Parathyroid adenoma (tissue), 2 donors: ENCODE measurements around the gene DHX35.

ENCODE experiments used
- H2AFZ ChIP-seq: fragments of 300-600 bp; sonication (generic); one replicate; pipeline ENCODE4 v1.7.0; 2017; ENCODE audit warnings: antibody characterized with exemption, mild to moderate bottlenecking
- H3K27ac ChIP-seq: fragments of 300-600 bp; sonication (generic); one replicate; pipeline ENCODE4 v1.7.0; 2017
- H3K27me3 ChIP-seq: fragments of 300-600 bp; sonication (generic); one replicate; pipeline ENCODE4 v1.7.0; 2017; ENCODE audit warnings: low read length; ENCODE audit not compliant: control insufficient read depth, insufficient read depth
- H3K36me3 ChIP-seq: fragments of 300-600 bp; sonication (generic); one replicate; pipeline ENCODE4 v1.7.0; 2017; ENCODE audit warnings: low read length; ENCODE audit not compliant: control insufficient read depth, insufficient read depth
- H3K4me1 ChIP-seq: fragments of 300-600 bp; sonication (generic); one replicate; pipeline ENCODE4 v1.7.0; 2017; ENCODE audit warnings: control low read depth
- H3K4me2 ChIP-seq: fragments of 300-600 bp; sonication (generic); one replicate; pipeline ENCODE4 v1.7.0; 2017; ENCODE audit warnings: low read length
- H3K4me3 ChIP-seq: fragments of 300-600 bp; sonication (generic); one replicate; pipeline ENCODE4 v1.7.0; 2017; ENCODE audit warnings: low read depth, low read length
- H3K79me2 ChIP-seq: fragments of 300-600 bp; sonication (generic); one replicate; pipeline ENCODE4 v1.7.0; 2017; ENCODE audit warnings: control low read depth
- H3K9ac ChIP-seq: fragments of 300-600 bp; sonication (generic); one replicate; pipeline ENCODE4 v1.7.0; 2017; ENCODE audit warnings: mild to moderate bottlenecking
- H3K9me3 ChIP-seq: fragments of 300-600 bp; sonication (generic); one replicate; pipeline ENCODE4 v1.7.0; 2017; ENCODE audit warnings: low read length; ENCODE audit not compliant: control insufficient read depth
- CTCF ChIP-seq: fragments of 300-600 bp; sonication (generic); IDR thresholded peaks from one replicate; pipeline ENCODE4 v1.7.0; 2017; ENCODE audit warnings: antibody characterized with exemption, mild to moderate bottlenecking
- donor health status: primary hyperparathyroidism.

Gene DHX35

GRCh38 chr20:38937978-38938473, 24.1 kb upstream of the DHX35 start:
- no peaks in the 10 kb centered on the region for H3K9me3 ChIP-seq
- H3K27me3 ChIP-seq, result no peaks in the 10 kb centered on the region
- no peak overlapping the region for H3K4me2 ChIP-seq
- no peak for TF ChIP-seq CTCF
- H3K4me3 ChIP-seq, result no peak overlapping the region
- no peak overlapping the region for H2AFZ ChIP-seq
- H3K36me3 ChIP-seq, result no peaks in the 10 kb centered on the region
- no peak overlapping the region for H3K27ac ChIP-seq
- H3K9ac ChIP-seq, result no peak overlapping the region
- H3K79me2 ChIP-seq, result no peaks in the 10 kb centered on the region
- H3K4me1 ChIP-seq, result no peaks in the 10 kb centered on the region

GRCh38 chr20:38939686-38940085, 22.5 kb upstream of the DHX35 start:
- Histone ChIP-seq H3K9me3 (no peaks in the 10 kb centered on the region), H3K27ac (no peak overlapping the region), H3K36me3 (no peaks in the 10 kb centered on the region), H3K9ac (no peak overlapping the region), H3K27me3 (no peaks in the 10 kb centered on the region), H3K4me2 (no peak overlapping the region), H3K4me1 (no peaks in the 10 kb centered on the region), H2AFZ (no peak overlapping the region), H3K4me3 (no peak overlapping the region), H3K79me2 (no peaks in the 10 kb centered on the region)
- TF ChIP-seq CTCF, result no peak

GRCh38 chr20:38940644-38941043, 21.5 kb upstream of the DHX35 start:
- TF ChIP-seq CTCF, result no peak

GRCh38 chr20:38941726-38942389, 20.3 kb upstream of the DHX35 start:
- no peak for TF ChIP-seq CTCF
- no peaks in the 10 kb centered on the region for H3K36me3 ChIP-seq
- no peak overlapping the region for H3K27ac ChIP-seq
- no peak overlapping the region for H3K4me3 ChIP-seq
- H3K4me2 ChIP-seq, result no peak overlapping the region
- no peaks in the 10 kb centered on the region for H3K79me2 ChIP-seq
- H3K4me1 ChIP-seq, result no peaks in the 10 kb centered on the region
- H3K9me3 ChIP-seq, result no peaks in the 10 kb centered on the region
- no peak overlapping the region for H3K9ac ChIP-seq
- H3K27me3 ChIP-seq, result no peaks in the 10 kb centered on the region
- no peak overlapping the region for H2AFZ ChIP-seq

More at GRCh38 chr20:38940644-38941043, 21.5 kb upstream of the DHX35 start:
- H2AFZ ChIP-seq, result no peak overlapping the region
- H3K36me3 ChIP-seq, result no peaks in the 10 kb centered on the region
- H3K4me3 ChIP-seq, result no peak overlapping the region
- no peak overlapping the region for H3K9ac ChIP-seq
- H3K27me3 ChIP-seq, result no peaks in the 10 kb centered on the region
- no peak overlapping the region for H3K27ac ChIP-seq
- H3K9me3 ChIP-seq, result no peaks in the 10 kb centered on the region
- H3K4me1 ChIP-seq, result no peaks in the 10 kb centered on the region
- no peaks in the 10 kb centered on the region for H3K79me2 ChIP-seq
- no peak overlapping the region for H3K4me2 ChIP-seq

GRCh38 chr20:38945012-38945411, 17.1 kb upstream of the DHX35 start:
- H3K9ac ChIP-seq, result no peak overlapping the region
- no peak overlapping the region for H2AFZ ChIP-seq
- TF ChIP-seq CTCF, result no peak
- H3K4me3 ChIP-seq, result no peak overlapping the region
- no peaks in the 10 kb centered on the region for H3K36me3 ChIP-seq
- H3K4me1 ChIP-seq, result no peaks in the 10 kb centered on the region
- H3K9me3 ChIP-seq, result no peaks in the 10 kb centered on the region
- no peak overlapping the region for H3K27ac ChIP-seq
- no peaks in the 10 kb centered on the region for H3K27me3 ChIP-seq
- H3K79me2 ChIP-seq, result no peaks in the 10 kb centered on the region
- no peak overlapping the region for H3K4me2 ChIP-seq
